HG02943 (cell line): Measurements from ENCODE around the gene ACAP3.

Experiments used
- ATAC-seq: cut with Tn5 transposase; IDR thresholded peaks from one replicate; pipeline ENCODE4 v1.9.1; 2021; ENCODE audit warnings: mild to moderate bottlenecking, low read depth, moderate library complexity; ENCODE audit not compliant: unreplicated experiment

The ACAP3 gene

DNA sequence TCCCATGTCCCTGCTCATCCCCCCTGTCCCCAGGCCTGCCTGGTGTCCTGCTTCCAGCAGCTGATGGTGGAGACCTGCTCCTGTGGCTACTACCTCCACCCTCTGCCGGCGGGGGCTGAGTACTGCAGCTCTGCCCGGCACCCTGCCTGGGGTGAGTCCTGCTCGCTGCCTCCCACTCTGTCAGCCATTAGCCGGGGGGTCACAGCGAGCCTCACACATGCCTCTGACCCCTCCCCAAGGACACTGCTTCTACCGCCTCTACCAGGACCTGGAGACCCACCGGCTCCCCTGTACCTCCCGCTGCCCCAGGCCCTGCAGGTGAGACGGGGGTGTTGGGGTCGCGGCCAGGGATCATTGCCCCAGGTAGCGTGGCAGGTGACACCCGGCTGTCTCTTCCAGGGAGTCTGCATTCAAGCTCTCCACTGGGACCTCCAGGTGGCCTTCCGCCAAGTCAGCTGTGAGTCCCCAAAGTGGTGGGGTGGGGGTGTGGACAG is 17.4 kb downstream of the ACAP3 start:
- ATAC-seq: no peak

DNA sequence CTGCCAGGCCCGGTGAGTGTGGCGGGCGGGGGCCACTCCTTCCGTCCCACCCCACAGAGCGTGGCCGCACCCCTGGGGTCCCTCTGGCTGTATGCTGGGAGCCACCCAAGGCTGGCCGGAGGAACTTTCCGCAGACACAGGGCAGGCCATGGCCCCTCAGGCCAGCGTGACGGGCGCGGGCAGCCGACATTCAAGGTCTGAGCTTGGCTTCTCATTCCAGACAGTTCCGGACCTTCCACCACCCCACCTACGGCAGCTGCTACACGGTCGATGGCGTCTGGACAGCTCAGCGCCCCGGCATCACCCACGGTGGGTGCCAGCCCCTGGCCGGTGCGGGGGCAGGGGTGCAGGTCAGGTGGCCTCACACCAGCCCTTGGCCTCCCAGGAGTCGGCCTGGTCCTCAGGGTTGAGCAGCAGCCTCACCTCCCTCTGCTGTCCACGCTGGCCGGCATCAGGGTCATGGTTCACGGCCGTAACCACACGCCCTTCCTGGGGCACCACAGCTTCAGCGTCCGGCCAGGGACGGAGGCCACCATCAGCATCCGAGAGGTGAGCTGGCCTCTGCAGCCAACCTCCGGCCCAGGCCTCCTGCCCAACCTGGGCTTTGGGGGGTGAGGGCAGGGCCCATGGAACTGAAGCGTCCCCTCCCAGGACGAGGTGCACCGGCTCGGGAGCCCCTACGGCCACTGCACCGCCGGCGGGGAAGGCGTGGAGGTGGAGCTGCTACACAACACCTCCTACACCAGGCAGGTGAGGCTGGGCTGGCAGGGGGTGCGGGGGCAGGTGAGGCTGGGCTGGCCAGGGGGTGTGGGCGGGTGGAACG is 20.2 kb downstream of the ACAP3 start:
- ATAC-seq: no peak

DNA sequence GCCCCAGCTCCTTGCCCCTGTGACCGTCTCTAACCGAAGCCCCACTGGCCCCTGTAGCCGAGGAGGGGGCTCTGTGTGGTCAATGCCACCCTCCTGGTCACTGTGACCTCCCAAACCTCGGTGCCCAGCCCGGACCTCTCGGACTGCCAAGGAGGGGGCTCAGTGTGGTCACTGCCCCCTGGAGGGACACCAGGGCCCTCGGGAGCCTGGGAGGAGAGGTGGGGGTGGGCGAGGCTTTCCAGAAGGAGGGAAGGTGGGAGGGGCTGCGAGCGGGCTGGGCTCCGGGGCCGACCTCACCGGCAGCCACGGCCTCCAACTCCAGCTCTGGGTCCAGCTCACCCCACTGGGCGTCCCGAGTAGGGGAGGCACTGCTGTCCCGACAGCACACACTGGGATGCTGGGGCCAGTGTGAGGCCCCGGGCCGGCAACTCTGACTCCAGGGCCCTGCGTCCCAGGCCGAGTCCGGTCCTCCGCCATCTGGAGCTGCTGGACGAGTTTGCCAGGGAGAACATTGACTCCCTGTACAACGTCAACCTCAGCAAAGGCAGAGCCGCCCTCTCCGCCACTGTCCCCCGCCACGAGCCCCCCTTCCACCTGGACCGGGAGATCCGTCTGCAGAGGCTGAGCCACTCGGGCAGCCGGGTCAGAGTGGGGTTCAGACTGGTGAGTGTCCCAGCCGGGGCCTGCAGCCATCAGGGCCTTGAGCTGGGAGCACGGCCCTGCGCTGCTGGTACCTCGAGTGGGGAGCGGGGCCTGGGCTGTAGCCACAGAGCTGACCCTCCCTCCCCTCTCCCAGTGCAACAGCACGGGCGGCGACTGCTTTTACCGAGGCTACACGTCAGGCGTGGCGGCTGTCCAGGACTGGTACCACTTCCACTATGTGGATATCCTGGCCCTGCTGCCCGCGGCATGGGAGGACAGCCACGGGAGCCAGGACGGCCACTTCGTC is 21.1 kb downstream of the ACAP3 start:
- ATAC-seq: no peak

DNA sequence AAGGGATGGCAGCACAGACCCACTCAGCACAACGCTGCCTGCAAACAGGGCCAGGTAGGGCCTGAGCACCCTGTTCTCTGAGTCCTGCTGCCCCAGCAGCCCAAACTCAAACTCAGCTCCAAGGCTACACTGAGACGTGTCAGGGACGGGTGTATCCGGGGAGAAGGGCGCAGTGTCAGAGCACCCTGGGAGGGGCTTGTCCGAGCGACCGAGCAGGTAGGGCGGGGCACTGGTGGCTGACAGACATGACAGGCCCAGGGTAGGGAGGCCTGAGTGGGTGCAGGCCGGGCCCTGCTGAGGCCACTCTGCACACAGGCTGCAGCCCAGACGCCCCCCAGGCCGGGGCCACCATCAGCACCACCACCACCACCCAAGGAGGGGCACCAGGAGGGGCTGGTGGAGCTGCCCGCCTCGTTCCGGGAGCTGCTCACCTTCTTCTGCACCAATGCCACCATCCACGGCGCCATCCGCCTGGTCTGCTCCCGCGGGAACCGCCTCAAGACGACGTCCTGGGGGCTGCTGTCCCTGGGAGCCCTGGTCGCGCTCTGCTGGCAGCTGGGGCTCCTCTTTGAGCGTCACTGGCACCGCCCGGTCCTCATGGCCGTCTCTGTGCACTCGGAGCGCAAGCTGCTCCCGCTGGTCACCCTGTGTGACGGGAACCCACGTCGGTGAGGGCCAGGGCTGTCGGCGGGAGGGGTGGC is 22.0 kb downstream of the ACAP3 start:
- no peak for ATAC-seq

DNA sequence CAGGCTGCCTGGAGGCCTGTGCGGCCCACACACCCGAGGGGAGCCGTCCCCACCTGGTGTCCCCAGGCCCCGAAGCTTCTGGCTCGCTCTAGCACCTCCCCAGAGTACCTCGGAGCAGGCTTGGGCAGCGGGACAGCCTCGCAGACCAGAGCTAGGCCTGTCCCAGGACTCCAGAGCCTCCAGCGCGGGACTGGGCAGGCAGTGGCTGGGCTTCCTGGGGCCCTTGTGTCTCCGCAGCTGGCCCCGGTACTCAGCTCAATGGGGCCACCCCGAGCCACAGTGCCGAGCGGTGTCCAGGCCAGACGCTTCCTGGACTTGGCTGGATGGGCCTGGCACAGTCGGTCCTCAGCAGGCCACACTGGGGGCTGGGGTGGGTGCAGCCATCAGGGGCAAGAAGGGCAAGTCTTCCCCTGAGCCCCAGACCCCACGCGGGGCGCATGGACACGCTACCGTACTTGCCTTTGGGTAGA is 22.6 kb downstream of the ACAP3 start:
- ATAC-seq: no peak

DNA sequence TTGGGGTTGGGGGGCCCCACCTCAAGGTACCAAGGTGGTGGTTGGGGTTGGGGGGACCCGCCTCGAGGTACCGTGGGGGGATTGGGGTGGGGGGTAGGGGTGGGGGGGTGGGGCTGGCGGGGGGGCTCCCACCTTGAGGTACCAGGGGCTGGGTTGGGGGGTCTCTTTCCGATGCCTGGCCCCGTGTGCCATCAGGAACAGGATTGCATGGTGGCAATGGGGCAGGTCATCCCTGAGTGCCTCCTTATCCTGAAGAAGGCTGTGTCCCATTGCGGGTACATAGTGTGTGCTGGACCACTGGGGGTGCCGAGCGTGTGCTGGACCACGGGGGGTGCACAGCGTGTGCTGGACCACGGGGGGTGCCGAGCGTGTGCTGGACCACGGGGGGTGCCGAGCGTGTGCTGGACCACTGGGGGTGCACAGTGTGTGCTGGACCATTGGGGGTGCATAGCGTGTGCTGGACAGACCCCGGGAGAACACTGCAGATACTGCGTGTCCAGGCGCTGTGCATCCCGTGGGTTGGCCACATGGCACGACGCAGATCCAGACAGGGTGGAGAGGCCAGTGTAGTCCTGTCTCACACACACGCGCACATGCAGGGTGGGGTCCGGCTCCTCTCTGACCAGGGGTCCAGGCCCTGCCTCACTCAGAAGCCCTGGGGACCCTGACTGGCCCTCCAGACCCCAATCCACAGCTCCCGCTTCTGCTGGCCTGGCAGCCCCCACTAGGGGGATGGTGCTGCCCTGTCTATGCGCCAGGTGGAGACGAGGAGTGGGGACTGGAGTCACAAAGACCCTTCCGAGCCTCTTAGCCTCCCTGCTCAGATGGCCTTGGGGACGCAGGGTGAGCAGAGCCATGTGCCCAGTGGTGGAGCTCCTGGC is 23.3 kb downstream of the ACAP3 start:
- no peak for ATAC-seq

DNA sequence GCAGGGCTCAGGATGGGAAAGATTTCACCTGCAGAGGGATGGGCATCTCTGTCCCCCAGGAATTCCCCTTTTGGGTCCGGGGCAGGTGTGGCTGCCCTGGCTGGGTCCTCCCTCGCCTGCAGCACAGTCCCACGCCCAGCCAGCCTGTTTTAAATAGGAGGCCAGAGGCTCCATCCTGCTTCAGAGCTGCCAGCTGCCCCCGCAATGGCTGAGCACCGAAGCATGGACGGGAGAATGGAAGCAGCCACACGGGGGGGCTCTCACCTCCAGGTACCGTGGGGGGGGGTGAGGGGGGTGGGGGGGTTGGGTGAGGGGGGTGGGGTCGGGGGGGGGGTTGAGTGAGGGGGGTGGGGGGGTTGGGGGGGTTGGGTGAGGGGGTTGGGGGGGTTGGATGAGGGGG is 23.9 kb downstream of the ACAP3 start:
- no peak for ATAC-seq

DNA sequence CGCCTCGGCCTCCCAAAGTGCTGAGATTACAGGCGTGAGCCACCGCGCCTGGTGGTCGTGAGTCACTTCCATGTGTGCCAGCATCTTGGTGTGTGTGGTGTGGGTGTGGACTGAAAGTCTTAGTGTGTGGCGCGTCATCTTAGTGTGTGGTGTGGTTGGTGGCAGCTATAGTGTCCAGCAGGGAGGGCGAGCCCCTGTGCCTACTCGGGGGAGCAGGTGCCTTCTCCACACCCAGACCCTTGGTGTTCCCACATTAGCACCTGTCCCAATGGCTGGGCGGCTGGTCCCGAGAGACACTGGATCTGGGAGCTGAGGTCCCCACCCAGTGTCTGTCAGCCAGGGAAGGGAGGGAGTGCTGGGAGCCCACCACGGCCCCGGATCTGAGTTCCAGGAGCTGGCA is 24.7 kb downstream of the ACAP3 start:
- ATAC-seq: no peak

DNA sequence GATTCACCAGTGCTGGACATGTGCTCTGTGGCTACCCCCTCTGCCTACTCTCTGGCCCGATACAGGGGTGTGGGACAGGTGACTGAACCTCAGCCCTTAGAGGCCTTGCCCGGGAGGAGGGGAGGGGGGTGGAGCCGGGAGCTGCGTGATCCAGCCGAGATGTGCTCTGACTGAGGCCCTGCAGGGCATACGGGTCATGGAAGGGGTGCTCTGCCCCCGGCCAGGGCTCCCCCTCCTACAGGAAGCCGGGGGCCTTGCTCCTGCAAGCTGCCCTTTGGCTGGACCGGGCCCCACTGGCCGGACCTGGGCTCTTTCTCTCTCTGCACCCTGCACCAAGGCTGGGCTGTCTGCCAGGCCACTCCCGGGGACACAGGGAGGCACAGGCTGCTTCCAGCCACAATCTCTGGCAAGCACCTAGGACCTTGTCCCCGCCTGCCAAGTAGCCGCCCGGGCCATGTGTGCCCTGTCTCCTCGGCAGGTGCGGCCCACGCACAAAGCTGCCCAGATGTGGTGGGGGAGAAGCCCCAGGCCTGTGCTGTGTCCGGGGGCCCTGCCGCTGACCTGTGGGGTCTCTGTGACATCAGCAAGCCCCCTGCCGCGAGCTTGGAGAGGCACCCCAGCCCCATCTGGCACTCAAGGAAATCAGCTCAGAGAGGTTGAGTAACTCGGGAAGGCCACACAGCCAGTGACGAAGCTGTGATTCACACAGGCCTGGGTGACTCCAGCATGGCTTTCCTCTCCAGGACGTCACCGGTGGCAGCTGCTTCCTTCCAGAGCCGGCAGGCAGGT is 26.0 kb downstream of the ACAP3 start:
- ATAC-seq: no peak

DNA sequence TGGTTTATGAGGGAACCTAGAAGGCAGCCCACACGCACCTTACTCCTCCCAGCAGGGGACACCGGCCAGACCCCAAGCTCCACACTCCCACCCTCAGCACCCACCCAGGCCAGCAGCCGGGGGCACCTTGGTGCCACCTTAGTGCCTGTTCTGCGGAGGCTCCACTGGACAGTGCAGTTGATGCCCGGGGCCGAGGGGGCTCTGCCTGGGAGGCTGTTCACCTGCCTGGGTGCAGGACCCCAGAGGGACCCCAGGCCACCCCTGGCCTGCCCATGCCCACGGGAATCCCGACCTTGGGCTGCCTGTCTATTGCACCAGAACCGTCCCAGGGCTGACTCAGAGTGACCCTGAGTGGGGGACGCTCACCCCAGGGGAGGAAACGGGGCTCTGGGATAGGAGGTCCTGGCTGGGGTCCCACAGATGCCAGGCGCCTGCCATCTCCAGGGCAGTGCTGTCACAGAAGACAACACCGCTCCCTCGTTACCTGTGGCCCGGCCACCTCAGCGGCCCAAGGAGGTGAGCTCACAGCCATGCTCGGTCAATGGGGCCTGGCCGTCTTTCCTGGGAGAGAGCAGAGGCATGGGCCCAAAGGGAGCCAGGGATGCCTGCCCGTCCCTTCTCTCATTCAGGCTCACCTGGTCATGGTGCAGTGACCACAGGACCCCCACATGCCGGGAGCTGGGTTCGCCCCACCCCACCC is 26.8 kb downstream of the ACAP3 start:
- no peak for ATAC-seq

DNA sequence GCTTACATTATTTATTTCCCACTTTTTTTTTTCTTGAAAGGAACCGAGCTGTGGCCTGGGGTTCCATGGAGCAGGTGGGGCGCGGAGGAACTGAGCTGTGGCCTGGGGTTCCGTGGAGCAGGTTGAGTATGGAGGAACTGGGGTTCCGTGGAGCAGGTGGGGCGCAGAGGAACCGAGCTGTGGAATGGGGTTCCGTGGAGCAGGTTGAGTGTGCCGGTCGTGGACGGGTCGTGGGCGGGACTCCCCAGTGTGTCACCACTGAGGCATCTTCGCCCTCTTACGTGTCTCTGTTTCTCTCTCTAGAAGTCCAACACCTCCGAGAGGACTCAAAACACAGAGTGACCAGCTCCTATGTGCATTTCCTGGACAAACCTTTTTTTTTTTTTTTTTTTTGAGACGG is 28.7 kb downstream of the ACAP3 start:
- ATAC-seq: no peak

DNA sequence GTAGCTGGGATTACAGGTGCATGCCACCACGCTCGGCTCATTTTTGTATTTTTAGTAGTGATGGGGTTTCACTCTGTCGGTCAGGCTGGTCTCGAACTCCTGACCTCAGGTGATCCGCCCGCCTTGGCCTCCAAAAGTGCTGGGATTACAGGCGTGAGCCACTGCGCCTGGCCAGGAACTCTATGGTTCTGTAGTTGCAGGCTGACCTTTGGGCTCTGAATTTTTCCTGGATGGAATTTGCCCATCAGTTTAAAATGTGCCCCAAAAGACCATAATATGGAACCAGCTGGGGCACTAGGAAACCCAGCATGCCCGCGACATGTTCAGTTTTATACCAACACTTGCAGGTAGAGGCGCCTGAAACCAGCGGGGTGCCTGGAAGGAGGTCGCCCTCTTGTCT is 29.1 kb downstream of the ACAP3 start:
- no peak for ATAC-seq

DNA sequence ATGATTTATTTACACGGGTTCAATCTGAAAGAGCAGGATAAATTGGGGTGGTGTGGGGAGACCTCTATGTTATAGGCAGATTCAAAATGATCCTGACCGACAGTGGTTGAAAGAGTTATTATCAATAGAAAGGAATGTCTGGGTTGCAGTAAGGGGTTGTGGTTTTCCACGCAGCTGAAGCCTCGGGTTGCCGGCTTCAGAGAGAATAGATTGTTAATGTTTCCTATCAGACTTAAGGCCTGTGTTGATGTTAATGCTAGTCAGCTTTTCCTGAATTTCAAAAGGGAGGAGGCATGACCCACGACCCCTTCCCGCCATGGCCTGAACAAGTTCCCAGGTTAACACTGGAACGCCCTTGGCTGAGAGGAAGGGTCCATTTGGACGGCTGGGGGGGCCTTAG is 31.9 kb downstream of the ACAP3 start:
- ATAC-seq: no peak

DNA sequence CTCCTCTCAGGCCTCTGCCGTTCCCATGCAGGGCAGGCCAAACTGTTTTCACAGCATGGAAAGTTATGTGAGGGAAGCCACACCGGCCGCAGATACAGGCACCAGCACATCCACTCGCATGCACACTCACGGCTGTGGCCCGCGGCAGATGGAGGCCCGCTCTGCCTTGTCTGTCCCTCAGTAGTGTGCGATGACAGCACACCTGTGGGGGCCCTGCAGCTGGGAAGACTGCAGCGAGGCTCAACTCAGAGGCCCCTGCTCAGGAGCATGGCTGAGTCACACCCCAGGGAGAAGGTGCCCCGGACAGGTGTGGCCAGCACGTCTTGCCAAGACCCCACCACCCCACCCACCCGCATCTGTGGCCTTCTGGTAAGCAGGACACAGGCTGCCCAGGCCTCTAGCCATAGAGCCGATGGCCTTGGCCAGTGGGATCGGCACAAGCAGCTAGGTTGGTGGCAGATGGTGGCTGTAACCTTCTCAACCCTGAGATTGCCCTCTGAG is 32.7 kb downstream of the ACAP3 start:
- no peak for ATAC-seq

DNA sequence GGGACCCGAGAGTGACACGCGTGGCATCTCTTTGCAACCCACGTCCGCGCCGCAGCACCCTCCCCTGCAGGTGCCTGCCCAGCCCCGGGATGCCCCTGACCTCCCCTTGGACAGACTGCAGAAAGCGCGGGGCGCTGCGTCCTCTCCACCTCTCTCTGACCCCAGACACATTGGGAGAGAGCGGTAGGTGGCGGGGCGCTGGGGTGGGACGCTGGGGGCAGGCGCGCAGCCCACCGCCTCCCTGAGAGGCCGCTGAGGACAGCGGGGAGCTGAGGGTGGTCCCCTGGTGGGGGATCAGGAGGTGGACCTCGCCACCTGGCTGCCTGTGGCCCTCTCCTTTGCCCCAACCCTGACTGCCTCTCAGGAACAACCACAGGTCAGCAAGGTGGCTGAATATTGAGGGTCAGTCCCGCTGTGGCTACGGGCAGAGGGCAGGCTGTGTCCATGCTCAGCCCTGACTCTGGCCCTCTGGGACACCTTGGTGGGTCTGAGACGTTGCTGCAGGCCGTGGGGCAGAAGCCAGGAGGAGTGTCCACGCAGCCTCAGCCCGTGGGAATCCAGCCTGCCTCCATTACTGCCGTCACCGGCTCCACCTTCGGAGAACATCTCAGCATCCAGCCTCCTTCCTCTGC is 33.3 kb downstream of the ACAP3 start:
- no peak for ATAC-seq

DNA sequence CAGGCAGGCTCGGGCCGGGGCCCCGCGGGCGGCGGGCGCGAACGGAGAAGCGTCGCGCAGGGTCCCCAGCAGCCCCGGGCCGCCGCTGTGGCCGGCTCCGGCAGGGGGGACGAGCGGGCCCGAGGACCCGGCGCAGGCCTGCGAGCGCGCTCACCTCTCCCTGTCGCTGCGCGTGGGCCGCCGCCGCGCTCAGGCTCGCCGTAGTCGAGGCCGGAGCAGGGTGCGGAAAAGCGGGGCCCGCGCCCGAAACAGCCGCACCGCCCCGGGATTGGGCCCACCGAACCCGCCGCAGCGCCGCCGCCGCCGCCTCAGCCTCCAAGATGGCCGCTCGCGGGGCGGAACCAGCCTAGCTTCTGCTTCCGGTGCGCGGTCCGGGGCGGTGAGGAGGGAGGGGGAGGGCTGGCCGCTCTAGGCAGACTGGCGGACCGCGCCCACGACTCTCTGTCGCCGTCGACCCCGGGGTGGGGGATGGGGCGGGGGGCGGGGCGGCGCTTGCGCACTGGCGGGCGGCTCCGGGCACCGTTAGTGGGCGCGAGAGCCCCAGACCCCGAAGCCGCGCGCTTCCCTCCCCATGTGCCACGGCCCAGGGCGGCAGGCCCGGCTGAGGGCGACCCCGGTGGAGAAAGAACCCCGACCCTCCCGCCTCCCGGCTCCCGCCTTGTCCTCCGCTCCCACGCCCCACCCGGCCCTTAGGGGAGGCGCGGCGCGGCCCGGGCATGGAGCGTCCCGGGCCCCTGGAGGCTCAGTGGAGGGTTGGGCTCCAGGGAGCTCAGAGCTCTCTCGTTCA is 34.0 kb downstream of the ACAP3 start, which contains the start of gene UBE2J2:
Gene UBE2J2, minus strand, starts transcription at position 343 of the 787 bp plus-strand sequence. CDS start 5,862 bp downstream, outside the sequence.
- peak; percentile 74 for ATAC-seq

DNA sequence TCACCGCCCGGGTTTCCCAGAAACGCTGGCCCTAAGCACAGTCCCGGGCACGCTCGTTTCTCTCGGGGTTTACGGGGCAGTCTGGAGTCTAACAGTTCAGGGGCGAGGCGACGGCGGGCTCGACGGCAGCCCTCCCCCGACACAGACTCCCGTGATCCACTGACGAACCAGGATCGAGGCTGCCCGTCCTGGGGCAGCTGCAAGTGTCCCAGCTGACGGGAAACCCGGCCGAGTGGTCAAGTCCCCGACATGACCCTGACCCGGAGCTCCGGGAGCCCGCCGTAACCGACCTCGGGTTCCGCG is 34.6 kb downstream of the ACAP3 start:
- no peak for ATAC-seq
